Panc1 (cell line): ENCODE measurements around the gene THSD7B.

Experiments
- POLR2AphosphoS5 ChIP-seq: IDR thresholded peaks from 2 replicates; pipeline ENCODE4 v1.6.1; 2012; ENCODE audit warnings: mild to moderate bottlenecking, low read depth, low read length, moderate library complexity
- TF ChIP-seq, protein P1 (sequence below): fragments of 450-650 bp; IDR thresholded peaks from 2 replicates; pipeline ENCODE4 v1.5.1; 2017; ENCODE audit warnings: mild to moderate bottlenecking

DNA sequence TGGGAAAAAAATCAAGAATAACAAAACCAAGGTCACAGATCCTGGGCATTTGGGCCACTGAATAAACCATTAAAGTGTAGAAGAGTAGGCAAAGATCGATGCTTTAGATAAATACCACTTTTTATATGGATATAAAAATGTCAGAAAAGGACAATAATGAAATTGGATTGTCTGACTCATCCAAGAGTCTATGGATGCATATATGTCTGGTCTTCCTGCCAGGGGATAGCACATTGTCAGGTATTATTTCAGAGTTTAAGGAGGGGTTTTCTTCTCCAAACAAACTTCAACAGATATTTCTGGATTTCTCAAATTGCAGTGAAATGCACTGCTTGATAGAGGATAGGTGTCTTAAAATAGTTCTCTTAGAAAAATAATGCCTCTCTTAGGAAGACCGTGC, 466.7 kb downstream of the THSD7B start:
- TF ChIP-seq, protein P1, sequence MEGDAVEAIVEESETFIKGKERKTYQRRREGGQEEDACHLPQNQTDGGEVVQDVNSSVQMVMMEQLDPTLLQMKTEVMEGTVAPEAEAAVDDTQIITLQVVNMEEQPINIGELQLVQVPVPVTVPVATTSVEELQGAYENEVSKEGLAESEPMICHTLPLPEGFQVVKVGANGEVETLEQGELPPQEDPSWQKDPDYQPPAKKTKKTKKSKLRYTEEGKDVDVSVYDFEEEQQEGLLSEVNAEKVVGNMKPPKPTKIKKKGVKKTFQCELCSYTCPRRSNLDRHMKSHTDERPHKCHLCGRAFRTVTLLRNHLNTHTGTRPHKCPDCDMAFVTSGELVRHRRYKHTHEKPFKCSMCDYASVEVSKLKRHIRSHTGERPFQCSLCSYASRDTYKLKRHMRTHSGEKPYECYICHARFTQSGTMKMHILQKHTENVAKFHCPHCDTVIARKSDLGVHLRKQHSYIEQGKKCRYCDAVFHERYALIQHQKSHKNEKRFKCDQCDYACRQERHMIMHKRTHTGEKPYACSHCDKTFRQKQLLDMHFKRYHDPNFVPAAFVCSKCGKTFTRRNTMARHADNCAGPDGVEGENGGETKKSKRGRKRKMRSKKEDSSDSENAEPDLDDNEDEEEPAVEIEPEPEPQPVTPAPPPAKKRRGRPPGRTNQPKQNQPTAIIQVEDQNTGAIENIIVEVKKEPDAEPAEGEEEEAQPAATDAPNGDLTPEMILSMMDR: no peak
- no peak for TF ChIP-seq POLR2AphosphoS5
